HG02798 (cell line): ENCODE data around the gene LPIN1.
"Not testable (repeated sequence)": the region's sequence is repeated elsewhere in the genome, so short reads cannot be mapped to it uniquely, and the experiment has no call there.

Experiments
- ATAC-seq: cut with Tn5 transposase; IDR thresholded peaks from one replicate; pipeline ENCODE4 v1.9.1; 2021; ENCODE audit warnings: mild to moderate bottlenecking; ENCODE audit not compliant: unreplicated experiment, poor library complexity

LPIN1 gene

DNA sequence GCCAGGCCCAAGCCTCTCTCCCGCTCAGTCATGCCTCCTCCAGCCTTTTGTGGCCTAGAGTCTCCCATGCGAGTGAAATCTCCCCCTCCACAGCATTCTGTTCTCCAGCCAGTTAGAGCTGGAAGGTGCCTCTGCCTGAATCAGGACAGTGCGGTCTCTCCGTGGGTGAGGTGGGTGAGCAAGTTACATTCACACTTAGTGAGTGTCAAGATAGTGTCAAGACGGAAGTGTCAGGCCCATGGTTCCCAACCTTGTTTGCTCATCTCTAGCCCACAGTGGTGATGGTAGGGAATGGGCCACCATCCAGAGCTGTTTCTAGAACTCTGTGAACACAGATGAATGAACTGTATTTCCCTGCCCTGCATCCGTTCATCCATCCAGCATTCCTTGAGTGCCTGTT, 59.5 kb downstream of the LPIN1 start:
- ATAC-seq, result no peak

DNA sequence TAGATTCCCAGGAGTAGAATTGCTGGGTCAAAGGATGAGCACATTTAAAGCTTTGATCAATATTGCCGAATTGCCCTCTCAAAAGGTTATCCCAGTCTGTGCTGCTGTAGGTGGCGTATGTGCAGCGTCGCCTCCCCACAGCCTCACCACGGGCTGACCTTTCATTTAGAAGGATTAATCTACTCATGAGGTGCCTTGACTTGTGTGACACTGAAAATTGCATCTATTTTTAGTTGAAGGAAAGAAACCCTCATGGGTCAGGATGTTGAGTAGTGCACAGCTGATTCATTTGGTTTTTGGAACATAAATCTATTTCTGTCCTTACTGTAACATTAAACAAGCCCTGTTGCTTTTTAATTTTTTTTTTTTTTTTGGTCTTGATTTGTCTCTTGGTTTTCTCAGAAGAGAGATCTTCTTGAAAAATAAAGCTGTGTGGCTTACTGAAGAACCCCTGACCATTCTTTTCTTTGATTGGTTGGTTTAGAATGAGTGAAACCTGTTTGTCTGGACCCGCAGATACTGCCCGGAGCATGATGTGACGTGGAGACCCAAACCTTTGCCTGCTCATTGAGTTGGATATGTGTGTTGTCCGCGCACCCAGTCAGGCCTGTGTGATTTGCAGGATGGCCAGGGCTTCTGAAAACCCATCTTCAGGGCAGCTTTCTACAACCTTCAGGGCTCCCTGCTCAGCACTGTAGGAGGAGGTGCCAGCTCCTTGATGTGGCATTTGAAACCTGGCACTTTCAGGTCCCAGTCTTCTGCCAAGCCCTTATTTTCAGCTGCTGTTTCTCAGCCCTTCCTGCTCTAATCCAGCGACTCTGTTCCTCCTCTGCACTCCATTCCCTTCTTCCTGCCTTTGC, 61.0 kb downstream of the LPIN1 start:
- no peak for ATAC-seq

DNA sequence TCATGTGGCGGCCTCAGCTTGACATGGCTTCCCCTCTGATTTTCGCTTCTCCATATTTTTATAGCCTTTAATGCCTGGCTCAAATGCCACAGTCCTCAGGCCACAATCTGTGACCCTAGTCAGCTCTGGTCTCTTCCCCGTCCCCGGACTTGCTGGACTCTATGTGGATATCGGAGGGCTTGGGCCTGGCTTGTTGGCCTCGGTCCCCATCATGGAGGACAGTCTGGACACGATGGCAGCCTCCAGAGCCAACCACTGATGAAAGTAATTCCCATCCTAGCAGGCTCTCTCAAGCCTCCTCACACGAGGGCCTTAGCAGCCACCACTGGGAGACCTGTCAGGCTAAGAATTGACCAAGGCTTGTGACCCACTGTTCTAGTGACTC, 61.6 kb downstream of the LPIN1 start:
- ATAC-seq, result no peak

DNA sequence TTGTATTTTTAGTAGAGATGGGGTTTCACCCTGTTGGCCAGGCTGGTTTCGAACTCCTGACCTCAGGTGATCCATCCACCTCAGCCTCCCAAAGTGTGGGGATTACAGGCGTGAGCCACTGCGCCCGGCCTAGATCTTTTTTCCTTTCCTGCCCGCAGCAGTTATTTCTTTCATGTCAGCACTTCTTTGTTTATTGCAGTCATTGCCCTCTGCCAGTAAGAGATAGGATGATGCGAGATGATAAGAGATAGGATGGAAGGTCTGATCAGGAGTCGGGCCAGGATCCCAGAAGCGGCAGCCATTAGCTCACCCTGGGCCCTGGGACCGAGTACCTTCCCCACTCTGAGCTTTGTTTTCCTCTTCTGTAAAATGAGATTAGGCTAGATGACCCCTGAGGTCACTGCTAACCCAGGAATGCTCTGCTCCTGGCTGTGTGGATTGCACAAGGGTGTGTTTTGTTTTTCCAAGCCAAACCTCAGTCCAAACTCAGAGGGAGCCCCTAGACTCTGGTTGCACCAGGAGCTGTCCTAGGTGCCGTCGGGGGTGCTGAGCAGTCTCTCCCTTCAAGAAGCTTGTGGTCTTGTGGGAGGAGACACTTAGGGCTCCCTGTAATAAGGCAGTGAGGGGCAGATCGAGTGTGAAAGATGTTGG, 63.3 kb downstream of the LPIN1 start:
- no peak for ATAC-seq

DNA sequence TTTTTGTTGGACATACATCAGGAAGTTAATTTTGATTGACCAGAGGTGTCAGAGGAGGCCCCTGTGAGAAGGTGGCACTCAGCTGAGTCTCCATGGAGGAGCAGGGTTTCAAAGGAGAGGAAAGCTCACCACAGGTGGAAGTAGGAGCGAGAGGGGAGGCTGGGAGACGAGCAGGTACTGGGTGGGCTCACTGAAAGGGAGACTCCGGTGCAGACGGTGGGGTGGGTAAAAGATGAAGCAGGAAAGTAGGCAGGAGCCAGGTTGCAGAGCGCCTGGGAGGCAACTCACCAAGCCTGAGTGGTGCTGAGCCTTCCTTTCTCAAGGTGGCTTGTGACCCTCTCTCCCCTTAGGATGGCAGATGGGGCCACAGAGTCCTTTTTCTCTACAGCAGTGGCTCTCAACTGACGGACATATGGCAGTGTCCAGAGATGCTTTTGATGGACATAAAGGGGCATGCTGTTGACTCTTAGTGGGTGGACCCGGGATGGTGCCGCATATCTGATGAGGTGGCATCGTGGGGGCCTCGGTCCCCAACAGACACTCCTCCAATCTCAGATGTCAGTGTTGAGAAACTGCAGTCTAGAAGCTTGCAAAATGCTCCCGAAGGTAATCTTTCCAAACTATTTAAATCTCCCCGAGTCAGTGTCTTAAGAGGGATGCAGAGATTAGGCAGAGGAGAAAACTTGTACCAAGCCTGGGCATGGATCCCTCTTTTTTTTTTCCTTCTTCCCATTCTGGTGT, 64.0 kb downstream of the LPIN1 start:
- ATAC-seq, result no peak

DNA sequence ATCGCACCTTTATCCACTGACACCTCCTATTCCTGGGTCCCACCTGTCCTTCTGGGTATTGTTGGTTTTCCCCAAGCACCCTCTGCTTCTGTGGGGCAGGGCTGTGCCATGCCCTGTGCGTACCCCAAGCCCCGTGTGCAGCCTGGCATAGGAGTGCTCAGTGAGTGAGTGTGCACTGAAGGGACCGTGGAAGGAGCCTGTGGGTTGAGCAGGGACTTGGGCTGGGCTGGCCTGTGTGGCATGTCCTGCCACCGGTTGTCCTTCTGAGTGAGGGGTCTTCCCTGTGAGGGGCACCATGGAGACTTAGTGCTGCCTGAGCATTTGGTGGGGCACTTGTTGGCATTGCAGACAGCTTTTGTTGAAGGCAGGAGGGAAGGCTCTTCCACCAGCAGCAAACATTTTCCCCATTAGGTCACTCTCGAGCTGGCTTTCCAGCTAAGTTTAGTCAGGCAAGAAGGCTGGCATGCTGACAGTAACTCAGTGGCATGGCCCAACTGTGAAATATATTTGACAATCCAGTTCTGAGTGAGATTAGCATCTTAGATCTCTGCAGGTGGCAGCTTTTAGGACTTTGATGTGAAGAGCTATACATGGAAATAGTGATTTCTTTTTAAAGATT, 64.7 kb downstream of the LPIN1 start:
- ATAC-seq, result no peak

DNA sequence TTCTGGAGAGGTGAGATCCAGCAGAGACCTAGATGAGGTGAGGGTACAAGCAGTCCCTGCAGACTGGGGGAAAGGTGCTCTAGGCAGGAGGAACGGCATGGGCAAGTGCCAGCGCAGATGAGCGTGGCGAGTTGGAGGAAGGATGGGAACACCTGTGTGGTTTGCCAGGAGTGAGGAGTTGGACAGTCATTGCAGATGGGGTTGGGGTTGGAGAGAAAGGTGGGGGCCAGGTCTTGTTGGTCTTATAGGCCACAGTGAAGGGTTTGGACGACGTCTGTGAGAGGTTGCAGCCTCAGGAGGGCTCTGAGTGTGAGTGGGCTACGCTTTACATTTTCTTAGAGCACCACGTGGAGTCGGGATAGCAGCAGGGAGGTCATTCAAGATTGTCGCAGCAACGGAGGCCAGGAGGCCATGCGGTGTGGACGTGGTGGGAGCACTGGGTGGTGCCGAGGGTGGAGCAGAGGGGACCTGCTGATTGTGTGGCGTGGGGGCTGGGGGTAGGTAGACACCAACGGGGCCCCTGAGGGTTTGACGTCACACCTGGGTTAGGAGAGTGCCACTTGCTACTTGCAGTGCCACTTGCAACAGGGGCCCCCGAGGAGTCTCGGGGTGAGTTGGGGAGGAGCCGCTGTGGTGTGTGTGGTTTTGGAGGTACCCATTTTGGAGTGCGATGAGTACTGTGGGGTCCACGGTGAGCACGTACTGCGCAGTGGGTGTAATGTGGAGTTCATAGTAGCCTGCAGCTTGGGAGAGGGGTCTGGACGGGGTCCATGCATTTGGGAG, 66.2 kb downstream of the LPIN1 start:
- no peak for ATAC-seq

DNA sequence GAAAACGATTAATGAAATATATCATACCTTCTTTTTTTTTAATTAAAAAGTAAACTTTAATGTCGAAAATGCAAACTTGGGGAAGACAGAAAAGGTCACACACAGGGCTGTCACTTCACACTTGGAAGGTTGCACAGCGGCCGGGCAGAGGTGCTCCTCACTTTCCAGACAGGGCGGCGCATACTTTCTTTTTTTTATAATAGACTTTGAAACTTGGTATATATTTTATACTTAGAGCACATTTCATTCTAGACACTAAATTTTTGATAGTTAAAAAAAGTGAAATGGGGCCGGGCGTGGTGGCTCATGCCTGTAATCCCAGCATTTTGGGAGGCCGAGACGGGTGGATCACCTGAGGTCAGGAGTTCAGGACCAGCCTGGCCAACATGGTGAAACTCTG, 66.9 kb downstream of the LPIN1 start:
- not testable (repeated sequence) for ATAC-seq

DNA sequence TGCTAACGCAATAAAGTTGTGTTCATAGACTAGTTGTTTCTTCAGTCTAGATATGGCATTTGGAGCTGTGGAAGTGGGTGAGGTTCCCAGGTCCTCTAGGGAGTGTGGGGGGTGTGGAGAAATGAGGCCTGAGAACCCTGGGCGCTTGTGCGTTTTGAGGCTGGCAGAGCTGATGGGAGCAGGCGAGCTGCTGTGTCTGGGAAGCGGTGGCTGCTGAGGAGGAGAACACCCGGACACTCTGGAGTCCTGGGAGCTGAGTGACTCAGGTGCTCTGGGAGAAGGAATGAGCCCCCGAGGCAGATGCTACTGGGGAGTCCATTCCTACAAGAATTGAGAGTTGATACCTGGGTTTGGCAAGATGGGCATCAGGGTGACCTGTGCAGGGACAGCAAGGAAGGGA, 67.5 kb downstream of the LPIN1 start:
- no peak for ATAC-seq

DNA sequence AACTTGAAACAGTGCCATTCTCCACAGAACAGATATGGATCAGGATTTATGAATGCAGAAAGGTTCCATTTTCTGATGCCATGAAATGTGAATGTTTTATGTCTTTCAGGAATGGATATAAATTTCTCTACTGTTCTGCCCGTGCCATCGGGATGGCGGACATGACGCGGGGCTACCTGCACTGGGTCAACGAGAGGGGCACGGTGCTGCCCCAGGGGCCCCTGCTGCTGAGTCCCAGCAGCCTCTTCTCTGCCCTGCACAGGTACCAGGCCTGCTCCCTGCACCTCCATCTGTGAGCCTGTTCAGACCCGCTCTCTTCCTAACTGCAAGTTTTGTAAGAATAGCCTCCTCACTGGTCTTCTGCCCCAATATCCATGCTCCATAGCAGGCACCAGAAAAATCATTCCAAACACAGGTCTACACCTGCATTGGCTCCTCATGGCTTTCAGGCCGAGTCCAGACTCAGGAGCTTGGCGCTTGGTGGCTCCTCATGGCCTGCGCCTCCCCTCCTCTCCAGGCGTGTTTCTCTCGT, 68.6 kb downstream of the LPIN1 start:
- no peak for ATAC-seq

DNA sequence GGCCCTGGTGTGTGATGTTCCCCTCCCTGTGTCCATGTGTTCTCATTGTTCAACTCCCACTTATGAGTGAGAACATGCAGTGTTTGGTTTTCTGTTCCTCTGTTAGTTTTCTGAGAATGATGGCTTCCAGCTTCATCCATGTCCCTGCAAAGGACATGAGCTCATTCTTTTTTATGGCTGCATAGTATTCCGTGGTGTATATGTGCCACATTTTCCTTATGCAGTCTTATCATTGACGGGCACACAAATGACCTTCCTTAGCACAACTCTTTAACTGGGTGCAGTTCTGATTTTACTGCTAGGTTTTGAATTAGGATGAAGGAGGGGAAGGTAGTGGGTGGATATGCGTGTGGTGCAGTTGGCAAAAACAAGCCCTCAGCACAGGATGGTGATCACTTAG, 70.5 kb downstream of the LPIN1 start:
- ATAC-seq, result not testable (repeated sequence)

DNA sequence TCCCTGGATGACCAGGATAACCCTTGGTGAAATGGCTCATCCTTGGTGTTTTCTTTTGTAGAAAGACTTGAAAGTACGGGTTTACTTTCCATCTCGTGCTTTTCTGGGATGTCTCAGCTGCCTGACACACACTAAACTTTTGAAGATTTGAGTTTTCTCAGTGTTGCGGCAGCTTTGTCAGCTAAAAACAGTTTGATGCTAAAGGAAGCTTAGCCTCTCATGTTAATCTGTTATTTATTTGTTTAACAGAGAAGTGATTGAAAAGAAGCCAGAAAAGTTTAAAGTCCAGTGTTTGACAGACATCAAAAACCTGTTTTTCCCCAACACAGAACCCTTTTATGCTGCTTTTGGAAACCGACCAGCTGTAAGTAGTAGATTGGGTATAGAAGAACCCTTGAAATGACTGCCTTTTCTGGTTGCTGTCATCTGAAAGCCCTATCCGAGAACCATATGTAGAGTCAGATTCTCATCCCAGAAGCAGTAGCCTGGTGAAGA, 72.8 kb downstream of the LPIN1 start:
- ATAC-seq, result no peak

DNA sequence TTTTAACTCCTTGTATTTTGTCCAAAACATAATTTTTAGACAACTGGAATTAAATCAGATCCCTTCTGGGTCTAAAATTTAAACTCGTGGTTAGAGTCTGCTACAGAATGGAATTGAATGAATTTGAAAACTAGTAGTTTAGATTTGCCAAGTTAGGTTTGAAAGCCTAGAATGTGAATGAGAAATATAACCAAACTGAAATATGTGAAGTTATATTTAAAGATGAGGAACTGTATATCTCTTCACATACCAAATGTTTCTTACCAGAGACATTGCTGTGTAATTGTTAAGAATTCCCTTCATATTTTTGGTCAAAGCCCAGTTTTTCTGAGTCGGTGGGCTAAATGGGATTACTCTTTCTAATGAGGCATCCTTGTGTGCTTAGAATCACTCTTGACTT, 74.2 kb downstream of the LPIN1 start:
- ATAC-seq, result no peak

DNA sequence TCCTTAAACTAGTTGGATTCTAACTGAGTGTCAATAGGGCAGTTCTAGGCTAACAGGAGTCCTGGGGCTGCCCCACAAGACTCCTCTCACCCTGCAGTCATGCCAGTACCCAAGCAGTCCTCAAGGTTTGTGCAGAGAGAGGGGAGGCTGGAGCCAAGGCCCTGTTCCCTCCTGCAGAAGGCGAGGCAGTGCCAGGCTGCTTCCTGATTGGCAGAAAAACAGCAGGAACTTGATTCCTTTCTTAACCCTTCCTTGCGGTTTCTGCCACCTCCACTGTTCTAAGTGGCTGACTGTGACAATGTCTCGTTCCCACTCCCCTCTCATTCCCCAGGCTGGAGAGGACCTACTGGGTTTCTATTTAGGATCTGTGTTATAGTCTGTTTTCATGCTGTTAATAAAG, 75.3 kb downstream of the LPIN1 start:
- no peak for ATAC-seq

DNA sequence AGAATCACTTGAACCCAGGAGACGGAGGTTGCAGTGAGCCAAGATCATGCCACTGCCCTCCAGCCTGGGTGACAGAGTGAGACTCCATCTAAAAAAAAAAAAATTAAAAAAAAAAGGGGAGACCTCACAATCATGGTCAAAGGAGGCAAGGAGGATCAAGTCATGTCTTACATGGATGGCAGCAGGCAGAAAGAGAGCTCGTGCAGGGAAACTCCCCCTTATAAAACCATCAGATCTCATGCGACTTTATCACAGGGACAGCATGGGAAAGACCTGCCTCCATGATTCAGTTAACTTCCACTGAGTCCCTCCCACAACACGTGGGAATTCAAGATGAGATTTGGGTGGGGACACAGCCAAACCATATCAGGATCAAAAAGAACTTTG, 75.9 kb downstream of the LPIN1 start:
- not testable (repeated sequence) for ATAC-seq

DNA sequence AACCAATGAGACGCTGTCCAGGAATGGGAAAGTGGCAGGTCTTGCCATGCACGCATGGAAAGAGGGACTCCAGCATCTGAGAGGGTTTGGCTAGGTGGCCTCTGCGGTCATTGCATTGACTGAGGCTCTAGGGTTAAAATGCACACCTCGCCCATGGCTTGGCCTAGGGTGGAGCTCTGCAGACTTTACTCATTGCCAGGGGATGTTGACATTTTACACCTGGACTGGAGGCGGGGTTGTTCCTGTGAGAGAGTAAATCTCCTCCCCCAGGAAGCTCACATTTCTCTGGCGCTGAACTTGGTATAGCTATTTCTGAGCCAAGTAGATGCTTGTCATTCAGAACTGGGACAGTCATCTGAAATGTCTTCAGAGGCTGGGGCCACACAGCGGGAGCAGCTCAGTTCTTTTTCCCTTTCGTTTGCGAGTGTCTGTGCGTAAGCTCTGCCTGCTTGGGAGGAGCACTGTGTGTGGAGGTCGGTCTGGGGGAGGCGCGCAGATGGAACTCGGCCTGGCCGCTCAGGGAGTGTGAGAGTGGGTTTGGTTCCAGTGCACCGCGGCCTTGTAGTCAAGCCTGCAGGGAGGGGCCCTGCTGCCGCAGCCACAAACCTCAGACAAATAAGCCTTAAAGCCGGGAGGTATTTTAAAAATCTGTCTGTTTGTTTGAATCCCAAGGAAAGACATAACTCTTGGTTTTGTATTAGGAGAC, 76.5 kb downstream of the LPIN1 start:
- no peak for ATAC-seq

DNA sequence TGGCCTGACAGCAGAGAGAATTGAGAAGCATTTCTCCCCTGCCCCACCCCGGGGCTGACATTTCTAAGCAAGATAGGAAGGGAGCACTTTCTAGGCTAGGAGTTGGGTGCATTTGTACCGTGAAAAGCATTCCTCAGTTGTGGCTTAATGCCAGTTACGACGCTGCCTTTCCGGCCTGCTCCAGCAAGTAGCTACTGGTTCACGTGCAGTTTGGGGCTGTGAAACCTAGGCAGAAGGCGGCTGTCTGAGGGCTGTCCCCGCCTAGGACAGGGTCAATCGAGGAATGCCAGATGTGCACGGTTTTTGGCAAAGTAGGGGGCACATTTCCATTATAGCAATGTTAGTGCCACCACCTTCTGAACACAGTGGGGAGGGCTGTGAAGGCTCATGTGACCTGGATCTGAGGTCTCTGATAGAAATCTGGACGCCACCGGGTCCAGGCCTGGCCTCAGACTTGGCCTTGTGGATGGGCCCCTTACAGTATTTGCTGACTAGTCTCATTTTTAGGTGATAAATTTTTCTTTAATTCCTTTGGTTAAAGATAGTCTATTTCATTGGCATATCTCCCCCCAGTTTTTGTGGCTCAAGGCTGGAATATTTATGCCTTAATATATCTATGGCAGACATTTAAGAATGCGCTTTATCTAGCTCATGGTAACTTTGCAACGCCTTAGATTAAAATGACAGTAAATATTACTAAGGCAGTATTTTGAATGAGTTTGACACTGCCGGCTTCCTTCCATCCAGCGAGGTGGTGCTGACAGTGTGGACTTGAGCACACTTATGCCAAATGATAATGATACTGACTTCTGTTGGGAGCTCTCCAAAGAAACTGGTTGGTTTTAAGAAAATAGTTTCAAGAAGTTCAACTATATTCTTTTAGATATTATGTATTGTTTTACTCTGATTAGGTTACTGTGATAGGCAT, 78.7 kb downstream of the LPIN1 start:
- no peak for ATAC-seq

DNA sequence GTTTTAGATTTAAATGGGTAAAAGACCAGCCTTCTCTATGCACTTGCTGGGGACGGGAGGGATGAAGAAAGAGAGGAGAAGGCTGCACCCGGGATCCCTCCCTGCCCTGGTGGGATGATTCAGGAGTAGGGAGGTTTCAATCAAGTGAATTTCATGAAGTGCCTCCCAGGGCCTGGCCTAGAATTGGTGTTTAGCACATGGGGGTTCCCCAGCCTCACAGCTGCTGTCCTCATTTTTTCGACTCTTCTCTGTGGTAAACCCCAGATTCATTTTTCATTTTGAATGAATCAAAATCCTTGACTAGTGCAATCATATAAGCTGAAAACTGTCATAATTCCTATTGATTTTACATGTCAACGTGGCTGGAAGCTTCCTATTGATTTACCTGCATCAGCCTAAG, 81.1 kb downstream of the LPIN1 start:
- ATAC-seq, result peak; percentile 44
